ENCODE results near the gene USP33. TPM values are rescaled to one million over a fixed set of nuclear protein-coding genes. Genes with fewer than 3 reads are reported as not detected.

The USP33 gene
- total and polyA plus RNA-seq, 2 of the 8 experiments (the other 6 are each of a cell fraction or from before 2014, with no cell fraction given) = 20.0 to 55.5 TPM

GRCh38 chr1:77661696-77662095, 98.0 kb downstream of the USP33 start (continued):
- TF ChIP-seq CHD7 (IDR thresholded peaks at IDR 0.05; ENCODE audit: insufficient replicate concordance, low read length) = no peak
- TF ChIP-seq RNF2 (IDR thresholded peaks at IDR 0.05; ENCODE audit: borderline replicate concordance, low read depth, low read length, missing control alignments, poor library complexity, severe bottlenecking) = no peak
- TF ChIP-seq CBX5 (IDR thresholded peaks at IDR 0.05; ENCODE audit: low read depth, low read length) = no peak
- TF ChIP-seq PHF8 (conservative IDR thresholded peaks at IDR 0.05; ENCODE audit: low read depth, low read length) = no peak
- no peak for TF ChIP-seq POU5F1 (IDR thresholded peaks at IDR 0.05; ENCODE audit: low read depth, low read length)
- TF ChIP-seq KDM4A (IDR thresholded peaks at IDR 0.05; ENCODE audit: low read depth, low read length, severe bottlenecking) = no peak
- TF ChIP-seq SP4 (IDR thresholded peaks at IDR 0.05; ENCODE audit: low read length) = no peak

All from H1 (cell line).